Measurements from ENCODE around the gene SET. TPM values are rescaled to one million over a fixed set of nuclear protein-coding genes. Genes with fewer than 3 reads are reported as not detected.
A peak's percentile ranks its signal among the peaks of the same experiment; 100 is the strongest.

The SET gene
- total and polyA plus RNA-seq, 2 of the 13 experiments (the other 11 are each of a cell fraction or from before 2014, with no cell fraction given), result 94.2 to 611 TPM

DNA sequence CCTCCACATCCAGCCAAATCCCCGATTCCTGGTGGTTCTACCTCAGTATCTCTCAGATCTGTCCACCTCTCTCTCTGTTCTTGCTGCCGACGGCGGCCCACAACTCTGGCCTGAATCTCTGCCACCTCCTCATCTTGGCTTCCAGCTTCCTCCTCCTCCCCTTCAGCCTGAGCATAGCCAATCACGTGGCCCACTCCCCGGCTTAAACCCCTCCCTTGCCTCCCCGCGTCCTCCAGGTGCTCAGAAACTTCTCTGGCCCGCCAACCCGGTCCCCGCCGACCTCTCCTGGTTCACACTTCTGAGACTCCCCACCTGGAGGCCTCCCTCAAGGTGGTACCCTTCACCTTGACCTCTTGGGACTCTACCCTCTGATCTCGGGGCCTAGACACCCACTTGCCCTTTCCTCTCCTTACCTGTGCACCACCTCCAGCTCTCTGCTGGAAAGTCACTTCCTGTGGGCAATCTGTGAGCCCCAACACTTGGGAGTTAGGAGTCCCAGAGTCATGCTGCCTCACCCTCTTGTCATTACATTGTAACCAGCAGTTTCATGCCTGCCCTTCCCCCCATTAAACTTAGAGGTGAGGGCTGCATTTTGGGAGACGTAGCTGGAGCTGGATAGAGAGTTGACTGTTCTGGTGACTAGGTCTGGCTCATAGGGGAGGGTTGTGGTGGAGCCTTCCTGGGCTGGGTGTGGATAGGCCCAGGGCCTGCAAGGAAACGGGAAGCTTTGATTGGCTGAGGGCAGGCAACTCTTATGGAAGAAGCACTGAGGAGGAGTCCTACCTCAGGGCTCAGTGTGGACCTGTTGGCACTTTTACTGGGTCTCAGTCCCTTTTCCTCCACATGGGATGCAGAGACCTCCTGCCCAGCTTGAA lies 4.5 kb upstream of the SET start (continued):
- TF ChIP-seq, protein P1, sequence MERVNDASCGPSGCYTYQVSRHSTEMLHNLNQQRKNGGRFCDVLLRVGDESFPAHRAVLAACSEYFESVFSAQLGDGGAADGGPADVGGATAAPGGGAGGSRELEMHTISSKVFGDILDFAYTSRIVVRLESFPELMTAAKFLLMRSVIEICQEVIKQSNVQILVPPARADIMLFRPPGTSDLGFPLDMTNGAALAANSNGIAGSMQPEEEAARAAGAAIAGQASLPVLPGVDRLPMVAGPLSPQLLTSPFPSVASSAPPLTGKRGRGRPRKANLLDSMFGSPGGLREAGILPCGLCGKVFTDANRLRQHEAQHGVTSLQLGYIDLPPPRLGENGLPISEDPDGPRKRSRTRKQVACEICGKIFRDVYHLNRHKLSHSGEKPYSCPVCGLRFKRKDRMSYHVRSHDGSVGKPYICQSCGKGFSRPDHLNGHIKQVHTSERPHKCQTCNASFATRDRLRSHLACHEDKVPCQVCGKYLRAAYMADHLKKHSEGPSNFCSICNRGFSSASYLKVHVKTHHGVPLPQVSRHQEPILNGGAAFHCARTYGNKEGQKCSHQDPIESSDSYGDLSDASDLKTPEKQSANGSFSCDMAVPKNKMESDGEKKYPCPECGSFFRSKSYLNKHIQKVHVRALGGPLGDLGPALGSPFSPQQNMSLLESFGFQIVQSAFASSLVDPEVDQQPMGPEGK (CRISPR knock-in tag; IDR thresholded peaks at IDR 0.05), result peak; percentile 13; the same call in 1 of the 2 replicates
- TF ChIP-seq HNF1B (CRISPR knock-in tag; IDR thresholded peaks at IDR 0.05) (peak; percentile 92), ZNF639 (CRISPR knock-in tag; conservative IDR thresholded peaks at IDR 0.05) (no peak), ERF (CRISPR knock-in tag; IDR thresholded peaks at IDR 0.05) (no peak; the same call in 1 of the 2 replicates), ZNF572 (CRISPR knock-in tag; IDR thresholded peaks at IDR 0.05) (peak; percentile 95; the same call in 1 of the 2 replicates), DNMT3B (CRISPR knock-in tag; conservative IDR thresholded peaks at IDR 0.05) (no peak; the same call in 1 of the 2 replicates), NPAS2 (CRISPR knock-in tag; IDR thresholded peaks at IDR 0.05; ENCODE audit: borderline replicate concordance) (no peak), MEIS2 (CRISPR knock-in tag; IDR thresholded peaks at IDR 0.05) (no peak), TGIF2 (CRISPR knock-in tag; IDR thresholded peaks at IDR 0.05) (no peak), ZNF564 (CRISPR knock-in tag; IDR thresholded peaks at IDR 0.05) (0 out of 2 replicates have a peak, but pooled peaks have one; percentile 4), SSRP1 (CRISPR knock-in tag; IDR thresholded peaks at IDR 0.05) (no peak), ELF3 (CRISPR knock-in tag; IDR thresholded peaks at IDR 0.05) (0 out of 2 replicates have a peak, but pooled peaks have one; percentile 50), ZNF567 (CRISPR knock-in tag; IDR thresholded peaks at IDR 0.05; ENCODE audit: borderline replicate concordance) (no peak), ZNF430 (CRISPR knock-in tag; IDR thresholded peaks at IDR 0.05) (no peak)
- TF ChIP-seq, protein P2, sequence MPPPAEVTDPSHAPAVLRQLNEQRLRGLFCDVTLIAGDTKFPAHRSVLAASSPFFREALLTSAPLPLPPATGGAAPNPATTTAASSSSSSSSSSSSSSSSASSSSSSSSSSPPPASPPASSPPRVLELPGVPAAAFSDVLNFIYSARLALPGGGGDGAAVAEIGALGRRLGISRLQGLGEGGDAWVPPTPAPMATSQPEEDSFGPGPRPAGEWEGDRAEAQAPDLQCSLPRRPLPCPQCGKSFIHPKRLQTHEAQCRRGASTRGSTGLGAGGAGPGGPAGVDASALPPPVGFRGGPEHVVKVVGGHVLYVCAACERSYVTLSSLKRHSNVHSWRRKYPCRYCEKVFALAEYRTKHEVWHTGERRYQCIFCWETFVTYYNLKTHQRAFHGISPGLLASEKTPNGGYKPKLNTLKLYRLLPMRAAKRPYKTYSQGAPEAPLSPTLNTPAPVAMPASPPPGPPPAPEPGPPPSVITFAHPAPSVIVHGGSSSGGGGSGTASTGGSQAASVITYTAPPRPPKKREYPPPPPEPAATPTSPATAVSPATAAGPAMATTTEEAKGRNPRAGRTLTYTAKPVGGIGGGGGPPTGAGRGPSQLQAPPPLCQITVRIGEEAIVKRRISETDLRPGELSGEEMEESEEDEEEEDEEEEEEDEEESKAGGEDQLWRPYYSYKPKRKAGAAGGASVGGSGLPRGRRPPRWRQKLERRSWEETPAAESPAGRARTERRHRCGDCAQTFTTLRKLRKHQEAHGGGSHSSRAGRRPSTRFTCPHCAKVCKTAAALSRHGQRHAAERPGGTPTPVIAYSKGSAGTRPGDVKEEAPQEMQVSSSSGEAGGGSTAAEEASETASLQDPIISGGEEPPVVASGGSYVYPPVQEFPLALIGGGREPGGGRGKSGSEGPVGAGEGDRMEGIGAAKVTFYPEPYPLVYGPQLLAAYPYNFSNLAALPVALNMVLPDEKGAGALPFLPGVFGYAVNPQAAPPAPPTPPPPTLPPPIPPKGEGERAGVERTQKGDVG (CRISPR knock-in tag; IDR thresholded peaks at IDR 0.05; ENCODE audit: borderline replicate concordance), result no peak
- TF ChIP-seq, protein P3, sequence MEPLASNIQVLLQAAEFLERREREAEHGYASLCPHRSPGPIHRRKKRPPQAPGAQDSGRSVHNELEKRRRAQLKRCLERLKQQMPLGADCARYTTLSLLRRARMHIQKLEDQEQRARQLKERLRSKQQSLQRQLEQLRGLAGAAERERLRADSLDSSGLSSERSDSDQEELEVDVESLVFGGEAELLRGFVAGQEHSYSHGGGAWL (CRISPR knock-in tag; IDR thresholded peaks at IDR 0.05), result 0 out of 2 replicates have a peak, but pooled peaks have one; percentile 25
- TF ChIP-seq, protein P4, sequence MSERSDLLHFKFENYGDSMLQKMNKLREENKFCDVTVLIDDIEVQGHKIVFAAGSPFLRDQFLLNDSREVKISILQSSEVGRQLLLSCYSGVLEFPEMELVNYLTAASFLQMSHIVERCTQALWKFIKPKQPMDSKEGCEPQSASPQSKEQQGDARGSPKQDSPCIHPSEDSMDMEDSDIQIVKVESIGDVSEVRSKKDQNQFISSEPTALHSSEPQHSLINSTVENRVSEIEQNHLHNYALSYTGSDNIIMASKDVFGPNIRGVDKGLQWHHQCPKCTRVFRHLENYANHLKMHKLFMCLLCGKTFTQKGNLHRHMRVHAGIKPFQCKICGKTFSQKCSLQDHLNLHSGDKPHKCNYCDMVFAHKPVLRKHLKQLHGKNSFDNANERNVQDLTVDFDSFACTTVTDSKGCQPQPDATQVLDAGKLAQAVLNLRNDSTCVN (CRISPR knock-in tag; IDR thresholded peaks at IDR 0.05; ENCODE audit: borderline replicate concordance), result 0 out of 2 replicates have a peak, but pooled peaks have one; percentile 4
